GM18519 (cell line): ENCODE data around the gene PDXDC1.
"Not testable (repeated sequence)": the region's sequence is repeated elsewhere in the genome, so short reads cannot be mapped to it uniquely, and the experiment has no call there.

ENCODE experiments used
- ATAC-seq: cut with Tn5 transposase; IDR thresholded peaks from one replicate; pipeline ENCODE4 v1.9.1; 2021; ENCODE audit warnings: mild to moderate bottlenecking, moderate library complexity; ENCODE audit not compliant: unreplicated experiment, low FRiP score

PDXDC1 gene

GRCh38 chr16:15146264-15146662 is 171.4 kb downstream of the PDXDC1 start:
- not testable (repeated sequence) for ATAC-seq

- not testable (repeated sequence) for ATAC-seq
Measured at GRCh38 chr16:15148831-15149230, 174.0 kb downstream of the PDXDC1 start.

- not testable (repeated sequence) for ATAC-seq
Measured at GRCh38 chr16:15149260-15149659, 174.4 kb downstream of the PDXDC1 start.

GRCh38 chr16:15154005-15154404 is 179.2 kb downstream of the PDXDC1 start:
- ATAC-seq, result not testable (repeated sequence)

GRCh38 chr16:15154650-15155562 is 180.1 kb downstream of the PDXDC1 start:
- not testable (repeated sequence) for ATAC-seq

- not testable (repeated sequence) for ATAC-seq
Measured at GRCh38 chr16:15157644-15158043, 182.8 kb downstream of the PDXDC1 start.

- ATAC-seq, result not testable (repeated sequence)
Measured at GRCh38 chr16:15159671-15160070, 184.8 kb downstream of the PDXDC1 start.

- not testable (repeated sequence) for ATAC-seq
Measured at GRCh38 chr16:15160571-15160970, 185.7 kb downstream of the PDXDC1 start.

GRCh38 chr16:15163055-15163454 is 188.2 kb downstream of the PDXDC1 start:
- ATAC-seq, result not testable (repeated sequence)

GRCh38 chr16:15166177-15166576 is 191.4 kb downstream of the PDXDC1 start:
- not testable (repeated sequence) for ATAC-seq

- ATAC-seq, result not testable (repeated sequence)
Measured at GRCh38 chr16:15168303-15168702, 193.5 kb downstream of the PDXDC1 start.

- not testable (repeated sequence) for ATAC-seq
Measured at GRCh38 chr16:15168953-15169652, 194.3 kb downstream of the PDXDC1 start.

GRCh38 chr16:15179909-15180308 is 205.1 kb downstream of the PDXDC1 start:
- not testable (repeated sequence) for ATAC-seq

GRCh38 chr16:15180946-15181345 is 206.1 kb downstream of the PDXDC1 start:
- ATAC-seq, result not testable (repeated sequence)

GRCh38 chr16:15184000-15184399 is 209.2 kb downstream of the PDXDC1 start:
- ATAC-seq, result not testable (repeated sequence)
